ENCODE data around the gene BAHCC1. TPM values are rescaled to one million over a fixed set of nuclear protein-coding genes. Genes with fewer than 3 reads are reported as not detected.

The BAHCC1 gene
- total RNA-seq, 1 experiment from 2014 or later = 3.1 TPM

DNA sequence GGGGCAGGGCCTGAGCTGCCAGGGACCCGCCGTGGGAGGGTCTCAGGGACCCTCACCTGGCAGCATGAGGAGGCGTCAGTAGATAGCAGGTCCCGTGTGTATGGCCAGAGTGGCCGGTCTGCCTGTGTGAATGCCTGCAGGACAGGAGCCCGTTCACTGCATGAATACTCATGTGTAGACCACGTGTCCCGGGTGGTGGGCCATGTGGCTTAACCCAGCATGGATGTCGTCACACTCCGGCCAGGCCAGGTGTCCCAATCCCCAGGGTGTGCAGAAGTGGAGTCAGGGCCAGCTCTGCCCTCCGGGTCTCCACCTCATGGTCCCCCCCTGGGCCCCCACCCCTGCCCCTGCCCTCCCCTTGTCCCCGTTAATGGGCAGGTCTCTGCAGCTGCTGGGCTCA, 53.7 kb downstream of the BAHCC1 start:
- WGBS (ENCODE audit: extremely low coverage, insufficient read length, low lambda C conversion rate) = no CpG with 5 or more reads among the region's 12 CpGs
- H3K9me3 ChIP-seq (ENCODE audit: control insufficient read depth, low read depth, low read length) = no peaks in the 10 kb centered on the region
- Mint-ChIP-seq H3K9me3 (no peaks in the 10 kb centered on the region), H3K36me3 (ENCODE audit: insufficient read depth in 1 of 3, low read depth in 3 of 3) (no peaks in the 10 kb centered on the region), H3K27ac (no peak overlapping the region), H3K27me3 (ENCODE audit: low read depth) (no peaks in the 10 kb centered on the region; the same call in none of the 2 replicates), H3K4me3 (no peak overlapping the region), H3K4me1 (peaks cover 2 to 3% of the 10 kb centered on the region in 2 experiments; a peak in 2 of 4 replicates)
- H3K14ac ChIP-seq (ENCODE audit: insufficient read depth, low read length) = no peak overlapping the region
- H2AK5ac ChIP-seq (ENCODE audit: insufficient read length, low read length) = no peak overlapping the region
- H3K23me2 ChIP-seq (ENCODE audit: insufficient read length, low read depth, low read length, poor library complexity, severe bottlenecking) = no peaks in the 10 kb centered on the region
- no peak overlapping the region for H2BK20ac ChIP-seq (ENCODE audit: low read depth, low read length, poor library complexity, severe bottlenecking)
- H4K91ac ChIP-seq (ENCODE audit: insufficient read length, low read depth, low read length) = no peak overlapping the region
- no peak overlapping the region for H3K18ac ChIP-seq (ENCODE audit: insufficient read length, low read depth, low read length)
- no peaks in the 10 kb centered on the region for H3K4me1 ChIP-seq (ENCODE audit: insufficient read depth, low read length)
- no peaks in the 10 kb centered on the region for H4K20me1 ChIP-seq (ENCODE audit: control insufficient read depth, insufficient read depth, insufficient read length)
- no peak overlapping the region for H3K23ac ChIP-seq (ENCODE audit: insufficient read length, low read depth, low read length)
- H3K27me3 ChIP-seq (ENCODE audit: insufficient read depth, low read length) = no peaks in the 10 kb centered on the region
- no peak overlapping the region for H2BK12ac ChIP-seq (ENCODE audit: insufficient read length, low read depth, low read length)
- H2BK15ac ChIP-seq (ENCODE audit: low read depth, low read length) = no peak overlapping the region
- no peak overlapping the region for H3K4ac ChIP-seq (ENCODE audit: low read depth, low read length)
- H2BK5ac ChIP-seq (ENCODE audit: insufficient read length, low read length) = no peak overlapping the region
- no peak overlapping the region for H3K56ac ChIP-seq (ENCODE audit: insufficient read length, low read depth, low read length)
- no peaks in the 10 kb centered on the region for H3K79me1 ChIP-seq (ENCODE audit: insufficient read depth, low read depth, low read length, poor library complexity, severe bottlenecking)
- H3T11ph ChIP-seq (ENCODE audit: low read length) = no peak overlapping the region
- no peak overlapping the region for H2BK120ac ChIP-seq (ENCODE audit: low read depth, low read length, poor library complexity, severe bottlenecking)
- DNase-seq = no peak
- no peaks in the 10 kb centered on the region for H3K79me2 ChIP-seq (ENCODE audit: insufficient read depth, low read length)
- TF ChIP-seq, protein P1, sequence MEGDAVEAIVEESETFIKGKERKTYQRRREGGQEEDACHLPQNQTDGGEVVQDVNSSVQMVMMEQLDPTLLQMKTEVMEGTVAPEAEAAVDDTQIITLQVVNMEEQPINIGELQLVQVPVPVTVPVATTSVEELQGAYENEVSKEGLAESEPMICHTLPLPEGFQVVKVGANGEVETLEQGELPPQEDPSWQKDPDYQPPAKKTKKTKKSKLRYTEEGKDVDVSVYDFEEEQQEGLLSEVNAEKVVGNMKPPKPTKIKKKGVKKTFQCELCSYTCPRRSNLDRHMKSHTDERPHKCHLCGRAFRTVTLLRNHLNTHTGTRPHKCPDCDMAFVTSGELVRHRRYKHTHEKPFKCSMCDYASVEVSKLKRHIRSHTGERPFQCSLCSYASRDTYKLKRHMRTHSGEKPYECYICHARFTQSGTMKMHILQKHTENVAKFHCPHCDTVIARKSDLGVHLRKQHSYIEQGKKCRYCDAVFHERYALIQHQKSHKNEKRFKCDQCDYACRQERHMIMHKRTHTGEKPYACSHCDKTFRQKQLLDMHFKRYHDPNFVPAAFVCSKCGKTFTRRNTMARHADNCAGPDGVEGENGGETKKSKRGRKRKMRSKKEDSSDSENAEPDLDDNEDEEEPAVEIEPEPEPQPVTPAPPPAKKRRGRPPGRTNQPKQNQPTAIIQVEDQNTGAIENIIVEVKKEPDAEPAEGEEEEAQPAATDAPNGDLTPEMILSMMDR (conservative IDR thresholded peaks at IDR 0.05) = no peak
- no peak overlapping the region for H4K8ac ChIP-seq (replicated peaks; ENCODE audit: insufficient read length, low read depth, low read length)
- H3K9ac ChIP-seq (ENCODE audit: extremely low read depth, insufficient read length, low read length) = no peak overlapping the region
- H2AFZ ChIP-seq (ENCODE audit: low read length) = no peak overlapping the region
- H4K5ac ChIP-seq (ENCODE audit: insufficient read length, low read depth, low read length) = no peak overlapping the region
- no peak overlapping the region for H3K4me2 ChIP-seq (ENCODE audit: insufficient read depth, insufficient read length, low read length)
- H3K27ac ChIP-seq (ENCODE audit: insufficient read length, low read depth, low read length) = no peak overlapping the region
